ENCODE results near the gene FCGBP.
"Not testable (repeated sequence)": the region's sequence is repeated elsewhere in the genome, so short reads cannot be mapped to it uniquely, and the experiment has no call there.

Gene FCGBP

GRCh38 chr19:39917561-39918182 lies 16.8 kb downstream of the FCGBP start:
- DNase-seq (ENCODE audit: low read depth in 2 of 2), result no peak

DNA sequence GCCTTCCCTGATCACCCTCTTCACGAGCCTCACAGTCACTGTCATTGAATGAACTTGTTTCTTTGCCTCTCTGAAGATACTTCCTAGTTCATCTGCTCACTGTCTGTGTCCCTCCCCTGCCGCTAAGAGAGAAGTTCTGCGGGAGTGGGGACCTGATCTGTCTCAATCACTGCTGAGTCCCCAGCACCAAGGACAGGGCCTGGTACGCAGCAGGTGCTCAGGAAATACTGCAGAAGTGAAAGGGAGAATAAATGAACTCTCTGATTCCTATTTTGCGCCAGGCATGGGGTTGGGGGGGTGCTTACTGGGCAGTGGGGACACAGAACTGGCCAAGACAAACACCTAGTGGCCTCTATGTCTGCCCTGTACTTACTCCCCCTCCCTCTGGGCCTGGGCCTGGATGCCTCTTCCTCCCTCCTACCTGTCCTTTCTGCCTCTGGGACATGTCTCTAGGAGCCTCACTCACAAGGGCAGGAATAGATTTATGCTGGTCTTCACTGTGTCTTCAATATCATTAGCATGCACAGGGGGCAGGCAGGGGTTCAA lies 17.5 kb downstream of the FCGBP start:
- no peak for DNase-seq (ENCODE audit: low read depth in 2 of 2)

DNA sequence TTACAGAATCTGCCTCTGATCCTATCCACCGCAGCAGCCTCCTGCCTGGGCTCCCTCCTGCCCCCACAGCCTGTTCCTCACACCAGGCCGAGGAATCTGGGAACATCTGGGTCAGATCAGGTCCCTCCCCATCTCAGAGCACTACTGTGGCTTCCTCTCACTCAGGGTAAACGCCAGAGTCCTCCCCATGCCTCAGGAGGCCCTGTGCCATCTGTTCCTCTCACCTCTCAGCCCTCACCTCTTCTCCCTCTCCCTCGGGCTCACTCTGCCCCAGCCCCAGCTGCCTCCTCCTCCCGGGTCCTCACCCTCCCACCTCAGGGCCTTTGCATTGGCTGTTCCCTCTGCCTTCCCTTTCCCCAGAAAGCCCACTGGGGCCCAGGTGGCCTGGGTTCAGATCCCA lies 18.2 kb downstream of the FCGBP start:
- no peak for DNase-seq (ENCODE audit: low read depth in 2 of 2)

DNA sequence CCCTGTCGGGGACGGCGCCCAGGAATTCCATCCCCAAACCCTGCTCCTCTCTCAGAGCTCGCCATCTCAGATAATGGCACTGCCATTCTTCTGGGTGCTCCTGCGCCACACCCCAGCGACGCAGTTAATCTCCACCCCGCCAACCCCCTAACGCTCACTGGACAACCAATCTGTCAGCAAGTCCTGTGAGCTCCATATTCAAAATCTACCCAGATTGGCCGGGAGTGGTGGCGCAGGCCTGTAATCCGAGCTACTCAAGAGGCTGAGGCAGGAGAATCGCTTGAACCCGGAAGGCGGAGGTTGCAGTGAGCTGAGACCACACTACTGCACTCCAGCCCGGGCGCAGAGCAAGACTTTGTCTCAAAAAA lies 18.6 kb downstream of the FCGBP start:
- DNase-seq (ENCODE audit: low read depth in 2 of 2), result no peak

DNA sequence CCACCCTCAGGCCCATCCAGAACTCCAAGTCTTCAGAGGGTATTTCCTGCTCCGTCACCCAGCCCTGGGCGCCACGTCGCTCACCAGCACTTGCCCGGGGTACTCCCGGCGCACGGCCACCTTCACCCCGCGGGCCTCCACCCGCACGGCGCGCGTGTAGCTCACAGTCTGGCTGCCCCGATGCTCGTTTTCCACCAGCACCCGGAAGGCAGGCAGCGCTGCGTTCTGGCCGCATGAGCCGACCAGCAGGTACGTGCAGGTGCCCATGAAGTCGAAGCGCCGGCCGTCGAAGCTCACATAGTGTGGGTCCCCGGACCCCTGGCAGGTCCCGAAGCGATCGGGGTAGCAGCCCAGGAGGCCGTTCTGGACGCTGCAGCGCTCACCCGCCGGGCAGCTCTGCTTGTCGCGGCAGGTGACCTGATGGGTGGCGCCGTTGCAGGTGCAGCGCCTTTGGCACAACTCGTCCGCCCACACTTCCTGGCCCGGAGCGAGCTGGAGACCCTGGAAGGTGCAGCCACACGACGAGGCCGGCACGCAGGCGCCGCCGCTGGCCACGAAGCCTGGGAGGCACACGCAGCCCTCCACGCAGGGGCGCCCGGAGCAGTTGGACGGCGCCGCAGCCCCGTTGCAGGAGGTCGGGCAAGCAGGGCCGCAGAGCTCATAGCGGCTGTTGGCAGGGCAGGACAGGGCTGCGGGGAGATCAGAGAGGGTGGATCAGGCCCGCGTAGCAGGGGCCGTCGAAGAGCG lies 19.2 kb downstream of the FCGBP start:
- no peak for DNase-seq (ENCODE audit: low read depth in 2 of 2)

DNA sequence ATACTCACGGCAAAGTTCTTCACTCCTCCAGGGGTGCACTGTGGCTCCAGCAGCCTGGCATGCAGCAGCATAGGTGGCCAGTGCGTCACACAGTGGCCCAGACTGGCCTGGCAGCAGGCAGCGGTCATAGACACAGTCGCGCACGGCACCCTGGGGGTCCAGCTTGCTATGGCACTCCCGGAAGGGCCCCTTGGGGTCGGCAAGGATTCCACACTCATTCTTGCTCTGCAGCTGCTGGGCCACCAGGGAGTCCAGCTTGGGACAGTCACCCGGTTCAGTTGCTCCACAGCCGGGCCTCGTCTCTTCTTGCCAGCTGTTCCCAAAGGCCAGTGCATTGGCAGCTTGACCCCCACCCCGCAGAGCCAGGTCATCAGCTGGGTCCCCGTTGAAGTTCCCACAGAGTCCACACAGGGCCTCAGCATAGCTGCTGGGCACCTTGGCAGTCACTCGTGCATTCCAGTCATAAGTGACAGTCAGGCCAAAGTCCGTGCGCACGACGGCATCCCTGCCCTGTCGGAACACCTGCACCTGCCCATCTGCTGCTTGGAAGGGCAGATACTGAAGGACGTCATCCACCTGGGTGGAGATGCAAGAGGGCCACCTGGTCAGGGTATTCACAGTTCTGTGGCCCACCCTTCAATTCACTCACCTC lies 20.6 kb downstream of the FCGBP start:
- DNase-seq (ENCODE audit: low read depth in 2 of 2), result no peak

DNA sequence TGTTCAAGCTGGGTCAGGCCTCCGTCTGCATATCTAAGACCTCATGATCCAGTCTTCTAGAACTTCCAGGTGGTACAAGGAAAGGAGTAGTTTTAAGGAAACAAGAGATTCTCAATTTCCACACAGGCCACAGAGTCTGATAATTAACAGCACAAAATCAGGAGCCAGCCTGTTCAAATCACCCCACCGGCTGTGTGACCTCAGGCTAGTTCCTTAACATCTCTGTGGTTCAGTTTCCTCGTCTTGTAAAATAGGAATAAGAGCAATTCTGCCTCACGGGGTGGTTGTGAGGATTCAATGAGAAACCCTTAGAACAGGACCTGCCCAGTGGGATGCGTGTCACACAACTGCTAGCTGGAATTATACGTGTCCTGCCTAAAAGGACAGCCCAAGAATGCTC lies 25.6 kb downstream of the FCGBP start:
- DNase-seq (ENCODE audit: low read depth in 2 of 2), result no peak

GRCh38 chr19:39906820-39907611 lies 27.4 kb downstream of the FCGBP start:
- no peak for DNase-seq (ENCODE audit: low read depth in 2 of 2)

GRCh38 chr19:39906283-39906682 lies 28.2 kb downstream of the FCGBP start:
- DNase-seq (ENCODE audit: low read depth in 2 of 2), result no peak

GRCh38 chr19:39903486-39904091 lies 30.8 kb downstream of the FCGBP start:
- DNase-seq (ENCODE audit: low read depth in 2 of 2), result not testable (repeated sequence)

DNA sequence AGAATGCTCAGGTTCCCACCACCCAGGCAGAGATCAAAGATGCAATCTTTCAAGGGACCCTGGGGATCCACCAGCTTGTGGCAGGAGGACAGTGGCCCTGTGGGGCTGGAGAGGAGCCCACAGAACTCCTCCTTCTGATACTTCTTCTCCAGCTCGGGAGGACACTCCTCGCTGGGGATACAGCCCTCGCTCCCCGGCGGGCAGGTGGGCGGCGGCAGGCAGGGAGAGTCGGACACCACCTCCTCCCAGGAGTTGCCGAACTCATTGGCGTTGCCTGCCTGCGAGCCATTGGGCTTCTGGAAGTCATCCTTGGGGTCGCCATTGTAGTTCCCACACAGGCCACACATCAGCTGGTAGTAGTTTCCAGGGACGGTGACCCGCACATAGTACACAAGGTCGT lies 32.1 kb downstream of the FCGBP start:
- not testable (repeated sequence) for DNase-seq (ENCODE audit: low read depth in 2 of 2)

DNA sequence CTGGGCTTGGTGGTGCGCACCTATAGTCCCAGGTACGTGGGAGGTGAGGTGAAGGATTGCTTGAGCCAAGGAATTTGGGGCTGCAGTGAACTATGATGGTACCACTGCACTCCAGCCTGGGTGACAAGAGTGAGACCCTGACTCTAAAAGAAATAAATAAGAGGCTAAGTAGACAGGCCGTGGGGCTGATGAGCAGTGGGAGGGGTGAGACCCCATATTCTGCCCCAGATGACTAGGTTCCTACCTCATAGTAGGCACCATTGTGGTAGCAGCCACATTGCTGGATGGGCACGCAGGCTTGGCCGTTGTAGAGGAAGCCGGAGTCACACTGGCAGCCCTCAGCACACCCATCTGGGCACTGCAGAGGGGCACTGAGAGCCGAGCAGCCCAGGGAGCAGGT lies 32.8 kb downstream of the FCGBP start:
- not testable (repeated sequence) for DNase-seq (ENCODE audit: low read depth in 2 of 2)

GRCh38 chr19:39898858-39899257 lies 35.6 kb downstream of the FCGBP start:
- DNase-seq (ENCODE audit: low read depth in 2 of 2), result not testable (repeated sequence)

DNA sequence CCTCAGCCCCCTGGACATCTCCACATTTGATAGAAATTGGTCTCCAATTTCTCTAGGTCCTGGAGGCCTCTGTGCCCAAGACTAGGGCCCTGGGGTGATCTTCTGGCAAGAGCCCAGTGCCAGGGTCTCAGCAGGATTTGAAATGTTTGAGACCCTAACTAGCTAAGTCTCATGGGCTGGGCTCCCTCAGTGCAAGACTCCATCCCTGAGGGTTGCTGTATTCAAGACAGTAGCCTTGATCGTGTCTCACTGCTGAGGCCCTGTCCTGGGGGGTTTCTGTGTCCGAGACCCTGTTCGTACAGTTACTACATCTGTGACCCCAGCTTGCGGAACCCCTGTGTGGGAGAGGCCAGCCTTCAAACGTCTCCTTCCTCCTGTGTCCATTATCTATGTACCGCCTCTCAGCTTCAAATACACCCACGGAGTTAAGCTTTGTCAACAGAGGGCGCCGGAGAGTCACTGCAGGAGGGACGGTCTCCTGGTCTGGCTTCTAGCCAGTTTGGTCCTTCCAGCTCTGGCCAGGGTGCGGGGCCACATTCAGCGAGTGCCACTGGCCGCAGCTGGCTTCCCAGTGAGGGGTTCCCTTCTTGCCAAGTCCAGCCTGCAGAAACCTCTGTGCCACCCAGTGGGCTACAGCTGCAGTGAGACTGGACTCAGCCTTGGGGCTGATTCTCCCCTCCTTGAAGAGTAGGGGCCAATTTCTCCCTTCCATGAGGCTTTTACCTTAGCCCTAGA lies 36.8 kb downstream of the FCGBP start:
- DNase-seq (ENCODE audit: low read depth in 2 of 2), result not testable (repeated sequence)

DNA sequence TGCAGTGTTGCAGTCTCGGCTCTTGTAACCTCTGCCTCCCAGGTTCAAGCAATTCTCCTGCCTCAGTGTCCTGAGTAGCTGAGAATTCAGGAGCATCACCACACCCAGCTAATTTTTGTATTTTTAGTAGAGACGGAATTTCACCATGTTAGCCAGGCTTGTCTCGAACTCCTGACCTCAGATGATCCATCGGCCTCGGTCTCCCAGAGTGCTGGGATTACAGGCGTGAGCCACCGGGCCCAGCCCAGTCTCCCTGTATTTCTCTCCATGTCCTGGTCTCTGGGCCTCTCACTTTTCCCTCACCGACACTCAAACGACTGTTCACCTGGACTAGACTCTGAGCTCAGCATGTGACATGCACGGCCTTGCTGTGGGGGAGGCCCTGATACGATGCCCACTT lies 39.3 kb downstream of the FCGBP start:
- DNase-seq (ENCODE audit: low read depth in 2 of 2), result not testable (repeated sequence)

DNA sequence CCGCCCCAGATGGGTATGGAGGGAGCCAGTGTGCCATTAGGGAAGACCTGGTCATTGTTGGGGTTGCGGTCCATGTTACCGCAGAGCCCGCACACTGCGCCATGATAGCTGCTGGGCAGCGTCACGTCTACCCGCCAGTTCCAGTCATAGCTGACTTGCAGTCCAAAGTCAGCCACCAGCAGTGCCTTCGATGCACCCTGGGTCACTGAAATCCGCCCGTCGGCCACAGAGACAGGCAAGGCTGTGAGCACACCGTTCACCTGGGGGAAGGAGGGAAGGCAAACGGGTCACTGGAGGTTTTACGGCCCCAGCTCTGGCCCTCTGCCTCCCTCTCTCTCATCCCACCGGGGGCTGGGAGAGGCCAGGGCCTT lies 40.2 kb downstream of the FCGBP start:
- DNase-seq (ENCODE audit: low read depth in 2 of 2), result not testable (repeated sequence)

DNA sequence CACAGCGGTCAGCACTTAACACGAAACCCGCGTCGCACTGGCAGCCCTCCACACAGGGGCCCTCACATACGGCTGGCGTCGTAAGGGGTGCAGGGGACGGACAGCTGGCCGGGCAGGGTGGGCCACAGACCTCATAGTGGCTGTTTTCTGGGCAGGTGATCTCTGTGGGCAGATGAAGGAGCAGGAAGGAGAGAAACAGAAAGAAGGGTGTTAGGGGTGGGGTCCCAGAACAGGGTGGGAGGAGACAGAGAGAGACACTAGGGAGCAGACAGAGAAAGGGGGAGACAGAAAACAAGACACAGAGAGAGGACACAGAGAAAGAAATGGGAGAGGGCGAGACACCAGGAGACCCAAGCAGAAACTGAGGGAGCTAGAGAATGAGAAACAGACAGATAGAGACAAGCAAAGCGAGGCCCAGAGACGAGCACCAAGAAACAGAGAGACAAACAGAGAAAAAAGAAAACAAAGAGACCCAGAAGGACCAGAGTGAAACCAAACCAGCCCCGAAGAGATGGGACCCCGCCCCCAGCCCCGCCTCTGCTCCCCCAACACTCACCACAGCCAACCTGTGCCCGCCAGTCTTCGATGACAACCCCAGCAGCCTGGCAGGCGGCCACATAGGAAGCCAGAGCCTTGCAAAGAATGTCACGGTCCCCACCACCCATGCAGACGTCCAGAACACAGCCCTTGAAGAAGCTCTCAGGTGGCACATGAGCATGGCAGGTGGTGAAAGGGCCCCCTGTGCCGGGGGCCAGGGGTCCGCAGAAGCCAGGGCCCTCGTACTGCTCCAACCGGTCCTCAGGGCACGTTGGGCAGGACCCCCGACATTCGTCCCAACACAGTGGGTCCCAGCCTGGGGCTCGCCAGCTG lies 40.8 kb downstream of the FCGBP start:
- DNase-seq (ENCODE audit: low read depth in 2 of 2), result peak in 1 of 2 donors; percentile 68

GRCh38 chr19:39892506-39892902 lies 41.9 kb downstream of the FCGBP start:
- not testable (repeated sequence) for DNase-seq (ENCODE audit: low read depth in 2 of 2)

DNA sequence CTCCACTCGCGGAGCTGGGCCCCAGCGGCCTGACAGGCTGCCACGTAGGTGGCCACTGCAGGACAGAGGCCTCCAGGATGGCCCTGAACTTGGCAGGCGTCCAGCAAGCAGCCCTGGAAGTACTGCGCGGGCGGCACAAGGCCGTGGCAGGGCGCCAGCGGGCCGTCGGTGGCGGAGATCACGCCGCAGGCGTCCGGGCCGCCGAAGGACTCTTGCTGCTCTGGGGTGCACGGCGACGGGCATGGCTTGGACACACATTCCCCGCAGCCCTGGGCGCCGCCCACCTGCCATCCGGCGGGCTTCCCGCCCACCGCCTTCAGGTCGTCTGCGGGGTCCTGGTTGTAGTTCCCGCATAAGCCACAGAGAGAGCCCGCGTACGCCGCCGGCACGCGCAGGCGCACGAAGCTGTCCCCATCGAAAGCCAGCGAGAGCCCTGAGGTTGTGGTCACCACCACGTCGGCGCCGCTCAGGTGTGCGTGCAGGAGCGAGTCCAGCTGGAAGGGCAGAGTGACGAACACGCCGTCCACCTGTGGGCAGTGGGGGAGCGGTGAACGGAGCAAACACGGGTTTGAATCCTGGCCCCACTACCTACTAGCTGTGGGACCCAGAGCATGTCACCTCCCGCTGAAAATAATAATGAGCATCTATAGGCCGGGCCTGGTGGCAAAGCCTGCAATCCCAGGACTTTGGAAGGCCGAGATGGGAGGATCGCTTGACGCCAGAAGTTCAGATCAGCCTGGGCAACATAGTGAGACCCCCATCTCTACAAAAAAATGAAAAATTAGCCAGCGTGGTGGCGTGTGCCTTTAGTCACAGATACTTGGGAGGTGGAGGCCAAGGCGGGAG lies 42.6 kb downstream of the FCGBP start:
- not testable (repeated sequence) for DNase-seq (ENCODE audit: low read depth in 2 of 2)

Measured in activated CD8-positive, alpha-beta memory T cell treated with anti-CD3 and anti-CD28 coated beads for 4 hours (primary cell).